ENCODE data around the gene CADM4. TPM values are rescaled to one million over a fixed set of nuclear protein-coding genes. Genes with fewer than 3 reads are reported as not detected.

The CADM4 gene
- total and polyA plus RNA-seq, 9 of the 15 experiments (the other 6 are each of a cell fraction or from before 2014, with no cell fraction given), result 0.03 to 4.6 (median 1.3) TPM

GRCh38 chr19:43672061-43672679 is 32.5 kb upstream of the CADM4 start (continued):
- TF ChIP-seq ZNF740 (CRISPR knock-in tag; IDR thresholded peaks at IDR 0.05), result no peak
- no peak for TF ChIP-seq ZNF740 (tag; IDR thresholded peaks at IDR 0.05)
- no peak for TF ChIP-seq ARID3A (IDR thresholded peaks at IDR 0.05; ENCODE audit: borderline replicate concordance, low read depth, low read length)
- 0 out of 2 replicates have a peak, but pooled peaks have one; percentile 16 for TF ChIP-seq PKNOX1 (IDR thresholded peaks at IDR 0.05)
- TF ChIP-seq ZNF764 (CRISPR knock-in tag; IDR thresholded peaks at IDR 0.05; ENCODE audit: low read depth), result no peak
- TF ChIP-seq RBFOX2 (IDR thresholded peaks at IDR 0.05; ENCODE audit: low read depth, low read length), result no peak
- TF ChIP-seq CHAMP1 (IDR thresholded peaks at IDR 0.05), result no peak
- no peak for TF ChIP-seq RBBP5 (IDR thresholded peaks at IDR 0.05; ENCODE audit: borderline replicate concordance, insufficient read depth, low read length, poor library complexity, severe bottlenecking)
- no peak for TF ChIP-seq HEY1 (CRISPR knock-in tag; IDR thresholded peaks at IDR 0.05; ENCODE audit: borderline replicate concordance)
- TF ChIP-seq PTTG1 (tag; IDR thresholded peaks at IDR 0.05; ENCODE audit: low read depth), result no peak
- no peak for TF ChIP-seq RERE (CRISPR knock-in tag; IDR thresholded peaks at IDR 0.05; ENCODE audit: borderline replicate concordance)
- TF ChIP-seq RAD51 (IDR thresholded peaks at IDR 0.05; ENCODE audit: borderline replicate concordance, low read depth), result no peak
- peak; percentile 49; the same call in 1 of the 2 replicates for TF ChIP-seq MTA3 (IDR thresholded peaks at IDR 0.05; ENCODE audit: borderline replicate concordance)
- TF ChIP-seq ZNF316 (IDR thresholded peaks at IDR 0.05), result no peak
- peak; percentile 27 to 46; a peak in 2 of 4 replicates for TF ChIP-seq KDM1A (IDR thresholded peaks at IDR 0.05)
- TF ChIP-seq ZKSCAN8 (CRISPR knock-in tag; IDR thresholded peaks at IDR 0.05), result no peak
